Endothelial cell of umbilical vein (primary cell): ENCODE data around the gene FUBP3. TPM values are rescaled to one million over a fixed set of nuclear protein-coding genes. Genes with fewer than 3 reads are reported as not detected.
A peak's percentile ranks its signal among the peaks of the same experiment; 100 is the strongest.

Experiments
- BruUV-seq: library from RNA; stranded (reverse); fragments of 400-500 nt; replicated peaks from 2 replicates; lab custom pipeline; 2021; lab: Mats Ljungman, UMichigan
- CTCF ChIA-PET: fragments of 300-600, 350-600 bp; sonication (Branson Sonifier 250); formaldehyde crosslinking; loops from one replicate; lab custom pipeline; 2021; ENCODE audit warnings: antibody characterized with exemption, inconsistent platforms; lab: Charles Lee
- POLR2A ChIA-PET: fragments of 300-600, 350-600 bp; sonication (Branson Sonifier 250); formaldehyde crosslinking; loops from one replicate; lab custom pipeline; 2021; ENCODE audit warnings: antibody characterized with exemption, inconsistent platforms; lab: Charles Lee
- DNase-seq: peaks from one replicate; pipeline ENCODE4 v3.0.0-alpha.2; 2011; ENCODE audit warnings: low read depth, low spot score
- FAIRE-seq: peaks from 2 replicates; lab custom pipeline; 2011; peaks lifted over from hg19 to GRCh38; lab: Jason Lieb, UNC
- H2AFZ ChIP-seq: 2 replicates; pipeline ENCODE4 v1.6.0; 2012; ENCODE audit warnings: low read depth, low read length, control low read depth, inconsistent platforms
- H3K27ac ChIP-seq: 2 replicates; pipeline ENCODE4 v1.5.1; 2011; ENCODE audit warnings: low read depth, mild to moderate bottlenecking, control low read depth, low read length, moderate library complexity; ENCODE audit not compliant: insufficient read depth
- H3K27me3 ChIP-seq, 2 experiments: 2 replicates each; pipeline versions ENCODE4 v1.6.0 to v1.6.1; 2011; ENCODE audit warnings: low read length in 2 of 2, mixed read lengths in 1 of 2; ENCODE audit not compliant: control insufficient read depth in 2 of 2, insufficient read depth in 2 of 2
- H3K36me3 ChIP-seq, 2 experiments: 2 replicates in 1 of 2; 3 replicates in 1 of 2; pipeline ENCODE4 v1.5.1; 2011; ENCODE audit warnings: low read length in 2 of 2, mild to moderate bottlenecking in 1 of 2, moderate library complexity in 1 of 2; ENCODE audit not compliant: control insufficient read depth in 2 of 2, insufficient read depth in 2 of 2; ENCODE audit errors: extremely low read depth in 1 of 2
- H3K4me1 ChIP-seq: 3 replicates; pipeline ENCODE4 v1.5.1; 2011; ENCODE audit warnings: mild to moderate bottlenecking, low read length; ENCODE audit not compliant: control insufficient read depth, insufficient read depth; ENCODE audit errors: extremely low read depth
- H3K4me2 ChIP-seq: 2 replicates; pipeline ENCODE4 v1.6.1; 2011; ENCODE audit warnings: low read length, control low read depth, mixed read lengths; ENCODE audit not compliant: insufficient read depth
- H3K4me3 ChIP-seq, 3 experiments: fragments of 200-600 bp in 1 of 3; sonication (generic), shearing (Covaris generic) in 1 of 3; replicated peaks in 1 of 3; 2 replicates each; pipeline ENCODE4 v1.5.1; 2011 to 2016; ENCODE audit warnings: control low read depth in 3 of 3, low read length in 3 of 3, mild to moderate bottlenecking in 2 of 3, inconsistent platforms in 1 of 3, low read depth in 1 of 3, moderate library complexity in 1 of 3; ENCODE audit not compliant: insufficient read depth in 1 of 3
- H3K79me2 ChIP-seq: 2 replicates; pipeline ENCODE4 v1.6.0; 2012; ENCODE audit warnings: low read length, inconsistent platforms; ENCODE audit not compliant: control insufficient read depth, insufficient read depth
- H3K9ac ChIP-seq: replicated peaks from 2 replicates; pipeline ENCODE3; 2011; ENCODE audit warnings: low read length, control low read depth; ENCODE audit not compliant: insufficient read depth; ENCODE audit errors: extremely low read depth
- H3K9me1 ChIP-seq: replicated peaks from 3 replicates; pipeline ENCODE4 v1.6.0; 2011; ENCODE audit warnings: mild to moderate bottlenecking, low read length; ENCODE audit not compliant: control insufficient read depth, insufficient read depth; ENCODE audit errors: extremely low read depth
- H3K9me3 ChIP-seq: replicated peaks from 2 replicates; pipeline ENCODE4 v1.5.1; 2012; ENCODE audit warnings: low read length, inconsistent platforms; ENCODE audit not compliant: control insufficient read depth, insufficient read depth
- H4K20me1 ChIP-seq: replicated peaks from 2 replicates; pipeline ENCODE3; 2011; ENCODE audit warnings: mild to moderate bottlenecking, low read length; ENCODE audit not compliant: control insufficient read depth, insufficient read depth; ENCODE audit errors: extremely low read depth
- CTCF ChIP-seq, 2 donors: IDR thresholded peaks; 1 replicate in 1 of 2; 2 replicates in 1 of 2; pipeline ENCODE4 v1.5.1; 2011; ENCODE audit warnings: low read length in 2 of 2, mild to moderate bottlenecking in 2 of 2, moderate library complexity in 2 of 2, control low read depth in 1 of 2, inconsistent platforms in 1 of 2, low read depth in 1 of 2; ENCODE audit not compliant: insufficient read depth in 1 of 2; ENCODE audit errors: extremely low read depth in 1 of 2
- EZH2 ChIP-seq: IDR thresholded peaks from 2 replicates; pipeline ENCODE4 v1.6.1; 2012; ENCODE audit warnings: borderline replicate concordance, low read depth, mild to moderate bottlenecking, moderate library complexity, low read length, inconsistent platforms; ENCODE audit not compliant: severe bottlenecking
- MAX ChIP-seq: IDR thresholded peaks from 2 replicates; pipeline ENCODE4 v1.6.1; 2011; ENCODE audit not compliant: insufficient read depth, insufficient read length
- POLR2A ChIP-seq: IDR thresholded peaks from 2 replicates; pipeline ENCODE4 v1.6.1; 2012; ENCODE audit warnings: low read depth, mild to moderate bottlenecking, control low read depth, low read length
- POLR2AphosphoS5 ChIP-seq: IDR thresholded peaks from 2 replicates; pipeline ENCODE4 v1.6.1; 2012; ENCODE audit warnings: low read depth, mild to moderate bottlenecking, control low read depth, low read length, moderate library complexity; ENCODE audit not compliant: insufficient read depth
- dilution Hi-C: fragments of 300-500 bp; cut with MboI; formaldehyde crosslinking; loops from one replicate; pipeline ENCODE4 v1.15.0; 2019; ENCODE audit warnings: low sequenced_read_pairs; ENCODE audit not compliant: extremely low pct_ligation_motif_present
- intact Hi-C: fragments of 100-400 bp; cut with micrococcal nuclease; formaldehyde crosslinking; loops from one replicate; pipeline ENCODE4 v1.10.0; 2022
- polyA plus RNA-seq, 4 experiments: library from polyadenylated mRNA; depleted of rRNA in 3 of 4; stranded (reverse) in 3 of 4; unstranded in 1 of 4; fragments of >200 nt; gene quantifications; 2 replicates each; pipeline versions ENCODE4 v1.2.1 to v1.2.3, GENCODE V29; 2011 to 2012; ENCODE audit warnings: missing spikeins in 1 of 4
- total RNA-seq: library from RNA; stranded (reverse); gene quantifications from 2 replicates; pipeline ENCODE4 v1.2.3, GENCODE V29; 2021

Gene FUBP3
- total and polyA plus RNA-seq, 2 donors (not counting 3 experiments of a cell fraction or from before 2014, with no cell fraction given), result 19.4 to 50.9 TPM

GRCh38 chr9:130662099-130662969, 83.0 kb downstream of the FUBP3 start:
- Histone ChIP-seq H3K4me1 (no peaks in the 10 kb centered on the region), H3K4me3 (no peak overlapping the region), H3K9me3 (no peaks in the 10 kb centered on the region), H2AFZ (no peak overlapping the region), H3K9ac (no peak overlapping the region), H3K27me3 (peaks cover 82 to 95% of the 10 kb centered on the region in 2 experiments), H3K4me2 (no peak overlapping the region), H3K27ac (no peak overlapping the region), H4K20me1 (no peaks in the 10 kb centered on the region), H3K9me1 (no peaks in the 10 kb centered on the region), H3K36me3 (no peaks in the 10 kb centered on the region), H3K79me2 (no peaks in the 10 kb centered on the region)
- intact Hi-C loops, result no loop called here
- no TSS peak for BruUV-seq
- dilution Hi-C loops, result no loop called here
- no peak for FAIRE-seq
- peak; percentile 72 for TF ChIP-seq EZH2
- no peak for TF ChIP-seq CTCF (IDR thresholded peaks at IDR 0.05; ENCODE audit: extremely low read depth in 1 of 2, insufficient read depth in 1 of 2, low read depth in 1 of 2, low read length in 2 of 2)
- POLR2A ChIA-PET, result no interaction called here
- CTCF ChIA-PET, result interaction anchor here (1.0 to 1.9 kb wide), 2 partner anchors 19 to 23 kb away, joined by 3 to 7 read pairs; no protein-coding TSS in a partner anchor
- no peak for DNase-seq

GRCh38 chr9:130662970-130663257, 83.5 kb downstream of the FUBP3 start:
- dilution Hi-C loops (no loop called here), intact Hi-C loops (no loop called here)
- TF ChIP-seq EZH2 (no peak), POLR2AphosphoS5 (no peak), MAX (no peak), CTCF (IDR thresholded peaks at IDR 0.05; ENCODE audit: extremely low read depth in 1 of 2, insufficient read depth in 1 of 2, low read depth in 1 of 2, low read length in 2 of 2) (no peak), POLR2A (no peak)
- Histone ChIP-seq H3K4me3 (no peak overlapping the region), H2AFZ (no peak overlapping the region), H3K36me3 (no peaks in the 10 kb centered on the region), H4K20me1 (no peaks in the 10 kb centered on the region), H3K9me3 (no peaks in the 10 kb centered on the region), H3K27me3 (peaks cover 86 to 97% of the 10 kb centered on the region in 2 experiments), H3K9ac (no peak overlapping the region), H3K4me2 (no peak overlapping the region), H3K79me2 (no peaks in the 10 kb centered on the region), H3K9me1 (no peaks in the 10 kb centered on the region), H3K27ac (no peak overlapping the region), H3K4me1 (no peaks in the 10 kb centered on the region)
- POLR2A ChIA-PET, result no interaction called here
- DNase-seq (no peak), FAIRE-seq (no peak)
- BruUV-seq, result no TSS peak
- CTCF ChIA-PET, result interaction anchor here (0.8 to 1.9 kb wide), 3 partner anchors 9 to 23 kb away, joined by 3 to 7 read pairs (median 3); no protein-coding TSS in a partner anchor
